ENCODE results near the gene JARID2. TPM values are rescaled to one million over a fixed set of nuclear protein-coding genes. Genes with fewer than 3 reads are reported as not detected.
A peak's percentile ranks its signal among the peaks of the same experiment; 100 is the strongest.

The JARID2 gene
- total RNA-seq, 4 donors from 2014 or later, result 11.6 to 22.5 (median 16.4) TPM

DNA sequence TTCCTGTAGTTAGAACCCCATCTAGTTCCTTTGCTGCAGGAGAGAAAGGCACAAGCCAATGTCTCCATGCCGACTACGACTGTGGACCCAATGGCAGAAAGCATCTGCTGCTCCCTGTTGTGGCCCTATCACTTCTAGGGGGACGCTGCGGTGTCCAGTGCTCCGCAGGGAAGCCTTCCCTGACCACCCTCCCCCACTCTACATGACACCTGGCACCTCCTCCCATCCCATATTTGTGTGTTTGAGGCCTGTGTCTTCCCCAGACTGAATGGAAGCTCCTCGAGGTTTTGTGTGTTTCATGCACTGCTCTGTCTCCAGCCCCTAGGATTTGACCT is 257.4 kb downstream of the JARID2 start:
- ATAC-seq (no peak), DNase-seq (peak in 1 of 2 donors; percentile 17)
- H3K4me3 ChIP-seq, result no peak overlapping the region
- intact Hi-C loops (cut with DNase I; ENCODE audit: low total_unique reads), result no loop called here
- peak overlapping the region; percentile 82 to 92 (median 86) for H3K27ac ChIP-seq
- no peaks in the 10 kb centered on the region for H3K27me3 ChIP-seq
- H3K9me3 ChIP-seq, result no peaks in the 10 kb centered on the region
- H3K36me3 ChIP-seq, result peaks cover 0 to 9% of the 10 kb centered on the region in 2 donors
- TF ChIP-seq, protein P1, sequence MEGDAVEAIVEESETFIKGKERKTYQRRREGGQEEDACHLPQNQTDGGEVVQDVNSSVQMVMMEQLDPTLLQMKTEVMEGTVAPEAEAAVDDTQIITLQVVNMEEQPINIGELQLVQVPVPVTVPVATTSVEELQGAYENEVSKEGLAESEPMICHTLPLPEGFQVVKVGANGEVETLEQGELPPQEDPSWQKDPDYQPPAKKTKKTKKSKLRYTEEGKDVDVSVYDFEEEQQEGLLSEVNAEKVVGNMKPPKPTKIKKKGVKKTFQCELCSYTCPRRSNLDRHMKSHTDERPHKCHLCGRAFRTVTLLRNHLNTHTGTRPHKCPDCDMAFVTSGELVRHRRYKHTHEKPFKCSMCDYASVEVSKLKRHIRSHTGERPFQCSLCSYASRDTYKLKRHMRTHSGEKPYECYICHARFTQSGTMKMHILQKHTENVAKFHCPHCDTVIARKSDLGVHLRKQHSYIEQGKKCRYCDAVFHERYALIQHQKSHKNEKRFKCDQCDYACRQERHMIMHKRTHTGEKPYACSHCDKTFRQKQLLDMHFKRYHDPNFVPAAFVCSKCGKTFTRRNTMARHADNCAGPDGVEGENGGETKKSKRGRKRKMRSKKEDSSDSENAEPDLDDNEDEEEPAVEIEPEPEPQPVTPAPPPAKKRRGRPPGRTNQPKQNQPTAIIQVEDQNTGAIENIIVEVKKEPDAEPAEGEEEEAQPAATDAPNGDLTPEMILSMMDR (IDR thresholded peaks at IDR 0.05 in 4 of 5, conservative IDR thresholded peaks at IDR 0.05 in 1 of 5), result no peak
- TF ChIP-seq POLR2A (IDR thresholded peaks at IDR 0.05), result no peak
- H3K4me1 ChIP-seq, result peaks cover 47 to 59% of the 10 kb centered on the region in 2 donors
- in situ Hi-C loops (cut with MboI; ENCODE audit: low sequenced_read_pairs in 4 of 4), result loop anchor here in 1 of 4 donors (25.0 kb wide), 1 partner anchor 109 kb away; no protein-coding TSS in a partner anchor

DNA sequence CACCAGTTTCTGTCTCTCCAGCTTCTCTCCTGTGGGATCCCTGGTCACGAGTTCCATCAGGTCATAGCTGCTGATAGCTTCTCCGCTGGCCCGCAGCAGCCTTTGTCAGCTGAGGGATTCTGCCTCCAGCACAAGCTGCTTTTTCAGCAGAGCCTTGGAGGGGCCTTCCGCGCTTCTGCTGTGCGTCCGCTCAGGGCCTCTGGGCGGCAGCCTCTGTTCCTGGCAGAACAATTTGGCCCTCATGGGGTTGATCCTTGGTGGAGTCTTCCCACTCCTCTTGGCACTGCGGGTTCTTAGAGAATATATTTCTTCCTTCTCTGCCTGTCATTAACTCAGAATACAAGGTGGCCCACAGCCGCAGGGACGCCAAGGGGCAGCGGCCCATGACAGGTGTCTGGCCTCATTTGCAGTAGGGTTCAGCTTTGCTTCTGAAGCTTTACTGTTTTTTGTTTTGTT is 258.2 kb downstream of the JARID2 start:
- no peaks in the 10 kb centered on the region for H3K27me3 ChIP-seq
- peak overlapping the region; percentile 82 to 92 (median 86) for H3K27ac ChIP-seq
- peak overlapping the region; percentile 34 to 46 (median 39) for H3K4me3 ChIP-seq
- DNase-seq, result peak; percentile 82 to 88
- peak; percentile 31 to 57 for TF ChIP-seq POLR2A (IDR thresholded peaks at IDR 0.05)
- TF ChIP-seq, protein P1 (IDR thresholded peaks at IDR 0.05 in 4 of 5, conservative IDR thresholded peaks at IDR 0.05 in 1 of 5), result peak in 4 of 5 experiments; percentile 29 to 60 (median 39)
- H3K4me1 ChIP-seq, result peaks cover 47 to 61% of the 10 kb centered on the region in 2 donors
- in situ Hi-C loops (cut with MboI; ENCODE audit: low sequenced_read_pairs in 4 of 4) (loop anchor here in 1 of 4 donors (25.0 kb wide), 1 partner anchor 108 kb away; no protein-coding TSS in a partner anchor), intact Hi-C loops (cut with DNase I; ENCODE audit: low total_unique reads) (no loop called here)
- ATAC-seq, result peak; percentile 66 to 72
- H3K9me3 ChIP-seq, result no peaks in the 10 kb centered on the region
- H3K36me3 ChIP-seq, result peaks cover 0 to 9% of the 10 kb centered on the region in 2 donors

DNA sequence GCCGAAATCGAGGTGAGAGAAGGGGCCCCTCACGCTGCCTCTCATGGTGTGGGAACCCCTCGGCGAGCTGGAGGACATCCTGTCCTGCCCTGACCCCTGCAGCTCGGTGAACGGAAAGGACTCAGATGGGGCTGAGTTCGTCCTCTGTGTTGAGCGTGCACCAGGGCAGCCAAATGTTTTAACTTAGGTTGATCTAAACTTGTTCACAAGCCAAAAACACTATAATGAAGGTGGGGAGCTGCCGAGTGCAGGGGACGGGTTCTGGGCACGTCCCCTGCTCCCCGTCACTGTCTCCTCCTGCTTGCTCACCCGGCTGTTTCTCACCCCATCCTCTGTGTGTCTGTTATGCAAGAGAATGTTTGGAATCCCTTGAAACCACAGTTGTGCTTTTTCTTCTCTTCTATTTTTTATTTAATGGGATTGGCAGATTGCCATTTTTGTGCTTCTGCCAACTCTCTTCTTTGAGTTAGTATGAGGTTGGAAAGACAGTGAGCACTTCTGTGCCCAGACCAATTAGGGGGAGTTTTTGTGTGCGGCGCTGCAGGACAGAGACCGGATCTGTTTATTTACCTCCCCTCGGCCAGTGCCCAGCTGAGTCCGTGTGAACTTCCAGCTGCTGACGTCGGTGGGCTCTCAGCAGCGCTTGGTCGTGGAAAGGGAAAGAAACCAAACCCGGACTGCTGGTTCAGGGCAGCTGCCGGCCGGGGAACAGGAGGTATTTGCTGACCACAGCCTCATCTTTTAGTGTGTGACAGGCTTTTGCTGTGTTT is 258.9 kb downstream of the JARID2 start:
- peak; percentile 52 to 54 for ATAC-seq
- Histone ChIP-seq H3K36me3 (peaks cover 0 to 9% of the 10 kb centered on the region in 2 donors), H3K4me1 (peaks cover 47 to 61% of the 10 kb centered on the region in 2 donors), H3K27ac (peak overlapping the region; percentile 82 to 92 (median 86)), H3K4me3 (peak overlapping the region; percentile 34 to 46 (median 39)), H3K27me3 (no peaks in the 10 kb centered on the region), H3K9me3 (no peaks in the 10 kb centered on the region)
- peak; percentile 64 to 79 for DNase-seq
- intact Hi-C loops (cut with DNase I; ENCODE audit: low total_unique reads), result no loop called here
- TF ChIP-seq, protein P1 (IDR thresholded peaks at IDR 0.05 in 4 of 5, conservative IDR thresholded peaks at IDR 0.05 in 1 of 5), result no peak
- TF ChIP-seq POLR2A (IDR thresholded peaks at IDR 0.05), result peak in 1 of 2 donors; percentile 41
- in situ Hi-C loops (cut with MboI; ENCODE audit: low sequenced_read_pairs in 4 of 4), result loop anchor here in 1 of 4 donors (25.0 kb wide), 1 partner anchor 108 kb away; no protein-coding TSS in a partner anchor

DNA sequence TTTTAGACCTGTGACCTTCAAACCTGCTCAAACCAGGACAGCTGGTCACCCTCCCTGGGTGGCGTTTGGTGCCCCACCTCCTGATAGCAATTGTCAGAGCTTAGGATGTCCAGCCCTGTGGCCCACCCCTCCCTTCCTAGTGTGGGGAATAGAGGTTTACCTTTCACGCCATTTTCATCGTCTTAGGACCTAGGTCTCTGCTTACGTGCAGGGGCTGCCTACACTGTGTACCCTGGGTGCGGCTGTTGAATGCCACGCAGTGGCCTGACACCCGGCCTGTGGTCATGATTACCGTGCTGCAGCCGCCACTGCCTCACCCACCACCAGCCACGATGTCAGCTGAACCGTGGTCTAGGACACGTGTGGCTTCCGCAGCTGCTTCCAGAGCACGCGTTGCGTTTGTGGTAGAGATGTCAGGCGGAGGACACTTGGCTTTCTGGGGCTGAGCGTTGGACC is 259.6 kb downstream of the JARID2 start:
- Histone ChIP-seq H3K4me1 (peaks cover 52 to 65% of the 10 kb centered on the region in 2 donors), H3K36me3 (peaks cover 0 to 9% of the 10 kb centered on the region in 2 donors)

More for the DNA sequence above, 259.6 kb downstream of the JARID2 start:
- in situ Hi-C loops (cut with MboI; ENCODE audit: low sequenced_read_pairs in 4 of 4) (loop anchor here in 1 of 4 donors (25.0 kb wide), 1 partner anchor 107 kb away; no protein-coding TSS in a partner anchor), intact Hi-C loops (cut with DNase I; ENCODE audit: low total_unique reads) (no loop called here)
- Histone ChIP-seq H3K27me3 (no peaks in the 10 kb centered on the region), H3K27ac (peak overlapping the region; percentile 82 to 92 (median 86)), H3K9me3 (no peaks in the 10 kb centered on the region), H3K4me3 (peak overlapping the region; percentile 34 to 46 (median 39))
- ATAC-seq (peak in 1 of 2 donors; percentile 15), DNase-seq (peak; percentile 44 to 63)
- peak in 1 of 2 donors; percentile 16 for TF ChIP-seq POLR2A (IDR thresholded peaks at IDR 0.05)
- TF ChIP-seq, protein P1 (IDR thresholded peaks at IDR 0.05 in 4 of 5, conservative IDR thresholded peaks at IDR 0.05 in 1 of 5), result no peak

All from gastrocnemius medialis (tissue), 4 donors.